Fibroblast of mammary gland (primary cell): ENCODE results near the gene FRAS1.

Experiments used
- DNase-seq: peaks from one replicate; pipeline ENCODE4 v3.0.0-alpha.2; 2010; ENCODE audit warnings: low read depth
- H3K4me3 ChIP-seq: 2 replicates; pipeline ENCODE4 v1.5.1; 2011; ENCODE audit warnings: low read depth, mild to moderate bottlenecking, low read length, moderate library complexity; ENCODE audit not compliant: control insufficient read depth
- TF ChIP-seq, protein P1 (sequence below): conservative IDR thresholded peaks from 2 replicates; pipeline ENCODE4 v1.5.1; 2011; ENCODE audit warnings: low read depth, low read length, inconsistent platforms; ENCODE audit not compliant: control insufficient read depth, insufficient read depth

Gene FRAS1

DNA sequence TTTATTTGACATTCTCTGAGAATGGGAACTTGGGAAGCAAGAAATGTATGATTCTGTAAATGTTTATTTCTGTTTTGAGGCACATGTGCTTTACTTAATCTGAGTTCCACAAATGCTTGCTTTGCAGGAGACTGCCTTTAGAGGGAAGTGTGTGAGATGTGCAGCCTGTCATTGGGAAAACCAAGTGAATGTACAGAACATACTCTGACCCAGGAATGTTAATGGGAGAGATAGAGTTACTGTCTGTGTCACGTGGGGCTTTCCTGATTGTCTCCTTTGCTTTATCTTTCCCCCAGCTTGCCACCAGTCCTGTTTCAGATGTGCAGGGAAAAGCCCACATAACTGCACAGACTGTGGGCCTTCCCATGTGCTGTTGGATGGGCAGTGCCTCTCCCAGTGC is 275.9 kb downstream of the FRAS1 start:
- TF ChIP-seq, protein P1, sequence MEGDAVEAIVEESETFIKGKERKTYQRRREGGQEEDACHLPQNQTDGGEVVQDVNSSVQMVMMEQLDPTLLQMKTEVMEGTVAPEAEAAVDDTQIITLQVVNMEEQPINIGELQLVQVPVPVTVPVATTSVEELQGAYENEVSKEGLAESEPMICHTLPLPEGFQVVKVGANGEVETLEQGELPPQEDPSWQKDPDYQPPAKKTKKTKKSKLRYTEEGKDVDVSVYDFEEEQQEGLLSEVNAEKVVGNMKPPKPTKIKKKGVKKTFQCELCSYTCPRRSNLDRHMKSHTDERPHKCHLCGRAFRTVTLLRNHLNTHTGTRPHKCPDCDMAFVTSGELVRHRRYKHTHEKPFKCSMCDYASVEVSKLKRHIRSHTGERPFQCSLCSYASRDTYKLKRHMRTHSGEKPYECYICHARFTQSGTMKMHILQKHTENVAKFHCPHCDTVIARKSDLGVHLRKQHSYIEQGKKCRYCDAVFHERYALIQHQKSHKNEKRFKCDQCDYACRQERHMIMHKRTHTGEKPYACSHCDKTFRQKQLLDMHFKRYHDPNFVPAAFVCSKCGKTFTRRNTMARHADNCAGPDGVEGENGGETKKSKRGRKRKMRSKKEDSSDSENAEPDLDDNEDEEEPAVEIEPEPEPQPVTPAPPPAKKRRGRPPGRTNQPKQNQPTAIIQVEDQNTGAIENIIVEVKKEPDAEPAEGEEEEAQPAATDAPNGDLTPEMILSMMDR: no peak
- no peak for DNase-seq
- no peak overlapping the region for H3K4me3 ChIP-seq

DNA sequence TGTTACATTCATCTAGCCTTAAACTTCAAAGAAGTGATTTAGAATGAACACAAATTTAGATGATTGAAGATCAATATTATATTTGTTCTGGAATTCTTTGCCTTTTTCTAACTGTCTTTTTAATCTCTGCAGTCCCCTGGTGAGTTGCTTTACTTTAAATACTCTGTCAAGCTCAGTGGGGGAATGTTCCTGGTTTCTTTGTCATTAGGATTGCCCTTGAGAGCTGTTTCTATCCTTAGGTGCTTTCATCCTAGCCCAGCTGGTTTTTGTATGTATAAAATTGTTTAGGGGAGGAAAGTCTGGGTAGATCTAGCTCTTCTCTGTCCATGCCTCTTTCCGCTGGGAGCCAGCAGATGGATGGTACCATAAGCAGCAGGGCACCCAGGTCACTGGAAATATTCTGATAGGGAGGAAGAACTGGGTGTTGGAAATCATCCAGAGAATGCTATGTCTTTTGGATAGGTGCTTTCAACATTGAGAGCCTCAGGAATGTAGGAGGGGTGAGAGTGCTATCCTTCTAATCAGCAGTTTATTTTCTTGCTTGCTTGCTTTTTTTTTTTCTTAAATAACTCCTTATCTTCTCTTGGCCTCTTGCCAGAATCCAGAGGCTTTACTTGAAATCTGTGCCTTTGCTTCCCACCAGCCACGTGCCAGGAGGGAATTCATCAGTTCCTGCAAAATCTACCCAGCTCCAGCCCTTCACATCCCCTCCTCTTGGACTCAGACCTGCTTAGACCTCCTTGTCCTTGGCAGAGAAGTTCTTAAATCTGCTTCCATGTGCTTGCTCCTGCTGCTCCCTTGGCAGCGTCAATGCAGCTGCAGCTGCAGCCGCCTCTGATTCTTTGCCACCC is 279.2 kb downstream of the FRAS1 start:
- no peak overlapping the region for H3K4me3 ChIP-seq
- peak; percentile 23 for DNase-seq
- TF ChIP-seq, protein P1: no peak

DNA sequence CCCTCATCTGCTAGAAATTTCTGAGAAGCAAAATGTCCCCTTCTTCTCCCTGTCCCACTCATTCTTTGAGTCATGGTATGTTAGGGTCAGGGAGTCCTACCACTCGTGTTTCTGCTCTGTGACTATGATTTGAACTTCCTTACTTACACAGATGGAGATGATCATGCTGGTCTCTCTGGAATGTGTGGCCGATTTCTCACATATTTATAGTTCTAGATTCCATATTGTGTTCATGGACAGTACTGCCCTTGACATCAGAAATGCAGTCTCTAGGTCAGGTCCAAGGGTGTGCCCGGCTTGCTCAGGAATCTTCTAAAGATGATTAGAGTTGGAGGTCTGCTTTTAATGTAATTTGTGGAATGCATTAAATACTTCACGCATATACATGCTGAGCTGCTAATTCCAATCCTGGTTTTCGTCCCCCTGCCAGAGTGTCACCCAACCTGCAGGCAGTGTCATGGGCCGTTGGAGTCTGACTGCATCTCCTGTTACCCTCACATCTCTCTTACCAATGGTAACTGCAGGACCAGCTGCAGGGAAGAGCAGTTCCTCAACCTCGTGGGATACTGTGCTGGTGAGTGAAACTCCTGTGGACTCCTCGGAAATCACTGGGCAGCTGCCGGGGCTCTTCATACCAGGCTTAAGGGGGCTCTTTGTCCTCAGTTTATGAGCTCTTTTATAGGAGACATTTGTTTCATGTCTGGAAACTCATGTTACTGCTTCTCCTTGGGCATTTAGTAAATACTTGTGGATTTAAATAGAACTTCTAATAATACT is 280.3 kb downstream of the FRAS1 start:
- TF ChIP-seq, protein P1: no peak
- DNase-seq: peak; percentile 9
- H3K4me3 ChIP-seq: no peak overlapping the region

DNA sequence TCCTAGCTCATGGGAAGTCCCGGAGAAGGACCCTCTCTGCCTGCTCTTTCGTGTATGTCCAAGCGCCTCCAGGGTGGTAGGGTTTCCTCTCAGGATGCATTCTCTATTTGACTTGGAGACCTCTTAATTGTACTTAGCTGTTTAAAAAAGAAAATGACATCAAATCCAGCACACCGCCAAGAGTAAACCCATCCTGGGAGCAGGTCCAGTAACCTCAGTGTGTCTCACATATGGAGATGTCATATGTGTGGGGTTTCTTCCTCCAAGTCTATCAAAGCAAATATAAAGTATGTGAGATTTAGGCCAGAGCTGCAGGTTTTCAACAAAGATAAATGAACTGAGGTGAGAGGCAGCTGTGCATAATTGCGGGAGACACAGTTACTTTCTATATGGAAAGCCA is 285.0 kb downstream of the FRAS1 start:
- DNase-seq: no peak
- H3K4me3 ChIP-seq: no peak overlapping the region
- TF ChIP-seq, protein P1: no peak

DNA sequence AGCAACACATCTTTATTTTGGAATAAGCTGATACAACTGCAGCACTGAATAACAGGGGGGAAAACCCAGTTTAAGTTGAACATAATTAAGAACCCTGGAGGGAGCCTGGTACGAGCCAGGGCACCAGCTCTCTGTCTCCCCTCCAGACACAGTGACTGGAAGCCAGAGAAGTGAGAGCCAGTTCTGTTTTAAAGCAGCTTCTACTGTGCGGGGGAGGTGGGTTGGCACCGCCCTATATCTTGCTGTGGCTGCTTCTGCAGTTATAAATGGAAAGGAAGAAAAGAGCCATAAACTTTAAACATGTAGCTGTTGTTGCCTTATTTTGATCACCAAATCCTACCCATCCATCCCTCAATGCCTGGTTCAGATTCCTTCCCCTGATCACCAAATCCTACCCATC is 286.6 kb downstream of the FRAS1 start:
- no peak for DNase-seq
- TF ChIP-seq, protein P1: no peak

DNA sequence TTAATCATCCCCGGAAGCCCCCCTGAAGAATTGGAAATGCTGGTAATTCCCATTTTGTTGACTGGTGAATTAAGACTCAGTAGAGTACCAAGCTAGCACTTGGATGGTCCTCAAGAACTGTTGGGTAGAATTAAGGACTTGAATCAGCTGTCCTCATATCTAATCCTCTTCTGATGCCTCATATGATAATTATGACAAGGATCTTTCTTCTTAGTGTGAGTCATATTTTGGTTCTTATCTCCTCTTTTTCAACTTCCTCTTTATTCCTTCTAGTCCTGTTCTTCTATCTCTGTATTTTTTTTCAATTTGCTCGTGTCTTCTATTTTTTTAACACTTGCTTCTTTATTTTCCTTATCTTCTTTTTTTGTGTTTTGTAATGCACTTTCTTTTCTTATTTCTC is 288.1 kb downstream of the FRAS1 start:
- no peak overlapping the region for H3K4me3 ChIP-seq
- TF ChIP-seq, protein P1: no peak
- DNase-seq: no peak

More for the DNA sequence above, 286.6 kb downstream of the FRAS1 start:
- H3K4me3 ChIP-seq: no peak overlapping the region
